ELR (cell line): Measurements from ENCODE around the gene PCDHA8.
"Not testable (repeated sequence)": the region's sequence is repeated elsewhere in the genome, so short reads cannot be mapped to it uniquely, and the experiment has no call there.

Source experiments
- DNase-seq: peaks from one replicate; pipeline ENCODE4 v3.0.0-alpha.2; 2015; ENCODE audit warnings: low read depth

PCDHA8 gene

DNA sequence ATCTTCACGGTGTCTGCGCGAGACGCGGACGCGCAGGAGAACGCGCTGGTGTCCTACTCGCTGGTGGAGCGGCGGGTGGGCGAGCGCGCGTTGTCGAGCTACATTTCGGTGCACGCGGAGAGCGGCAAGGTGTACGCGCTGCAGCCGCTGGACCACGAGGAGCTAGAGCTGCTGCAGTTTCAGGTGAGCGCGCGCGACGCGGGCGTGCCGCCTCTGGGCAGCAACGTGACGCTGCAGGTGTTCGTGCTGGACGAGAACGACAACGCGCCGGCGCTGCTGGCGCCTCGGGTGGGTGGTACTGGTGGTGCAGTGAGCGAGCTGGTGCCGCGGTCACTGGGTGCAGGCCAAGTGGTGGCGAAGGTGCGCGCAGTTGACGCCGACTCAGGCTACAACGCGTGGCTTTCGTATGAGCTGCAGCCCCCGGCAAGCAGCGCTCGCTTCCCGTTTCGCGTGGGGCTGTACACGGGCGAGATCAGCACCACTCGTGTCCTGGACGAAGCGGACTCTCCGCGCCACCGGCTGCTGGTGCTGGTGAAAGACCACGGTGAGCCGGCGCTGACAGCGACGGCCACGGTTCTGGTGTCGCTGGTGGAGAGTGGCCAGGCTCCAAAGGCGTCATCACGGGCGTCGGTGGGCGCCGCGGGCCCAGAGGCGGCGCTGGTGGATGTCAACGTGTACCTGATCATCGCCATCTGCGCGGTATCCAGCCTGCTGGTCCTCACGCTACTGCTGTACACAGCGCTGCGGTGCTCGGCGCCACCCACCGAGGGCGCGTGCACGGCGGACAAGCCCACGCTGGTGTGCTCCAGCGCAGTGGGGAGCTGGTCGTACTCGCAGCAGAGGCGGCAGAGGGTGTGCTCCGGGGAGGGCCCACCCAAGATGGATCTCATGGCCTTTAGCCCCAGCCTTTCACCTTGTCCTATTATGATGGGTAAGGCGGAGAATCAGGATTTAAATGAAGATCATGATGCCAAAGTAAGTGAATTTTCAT is 11.2 kb upstream of the PCDHA8 start:
- not testable (repeated sequence) for DNase-seq

DNA sequence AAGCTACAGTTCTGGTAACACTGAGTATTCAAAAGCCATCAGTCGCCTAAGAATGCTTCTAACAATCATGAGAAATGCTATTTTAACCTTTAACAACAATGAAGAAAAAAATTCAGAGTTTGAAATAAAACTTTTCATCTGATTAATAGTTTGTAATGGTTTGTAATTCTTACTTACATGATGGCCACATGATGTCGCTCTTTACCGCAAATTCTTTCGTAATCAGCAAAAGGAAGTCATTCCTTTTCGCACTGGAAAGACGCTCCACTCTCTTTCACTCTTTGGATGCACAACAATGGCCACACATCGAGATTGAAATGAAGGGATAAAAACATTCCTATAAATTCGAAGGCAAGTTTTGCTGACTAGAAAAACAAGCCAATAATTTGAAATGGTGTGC is 7.0 kb upstream of the PCDHA8 start, which contains the start of gene PCDHA7:
Gene PCDHA7 (plus strand): TSS at position 277 of the 400 bp plus-strand sequence. CDS start 115 bp downstream, at position 392.
- peak; percentile 16 for DNase-seq

DNA sequence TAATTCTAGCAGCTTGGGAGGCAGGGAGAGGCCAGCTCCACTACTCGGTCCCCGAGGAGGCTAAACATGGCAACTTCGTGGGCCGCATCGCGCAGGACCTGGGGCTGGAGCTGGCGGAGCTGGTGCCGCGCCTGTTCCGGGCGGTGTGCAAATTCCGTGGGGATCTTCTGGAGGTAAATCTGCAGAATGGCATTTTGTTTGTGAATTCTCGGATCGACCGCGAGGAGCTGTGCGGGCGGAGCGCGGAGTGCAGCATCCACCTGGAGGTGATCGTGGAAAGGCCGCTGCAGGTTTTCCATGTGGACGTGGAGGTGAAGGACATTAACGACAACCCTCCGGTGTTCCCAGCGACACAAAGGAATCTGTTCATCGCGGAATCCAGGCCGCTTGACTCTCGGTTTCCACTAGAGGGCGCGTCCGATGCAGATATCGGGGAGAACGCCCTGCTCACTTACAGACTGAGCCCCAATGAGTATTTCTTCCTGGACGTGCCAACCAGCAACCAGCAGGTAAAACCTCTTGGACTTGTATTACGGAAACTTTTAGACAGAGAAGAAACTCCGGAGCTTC is 6.5 kb upstream of the PCDHA8 start:
- DNase-seq = not testable (repeated sequence)

DNA sequence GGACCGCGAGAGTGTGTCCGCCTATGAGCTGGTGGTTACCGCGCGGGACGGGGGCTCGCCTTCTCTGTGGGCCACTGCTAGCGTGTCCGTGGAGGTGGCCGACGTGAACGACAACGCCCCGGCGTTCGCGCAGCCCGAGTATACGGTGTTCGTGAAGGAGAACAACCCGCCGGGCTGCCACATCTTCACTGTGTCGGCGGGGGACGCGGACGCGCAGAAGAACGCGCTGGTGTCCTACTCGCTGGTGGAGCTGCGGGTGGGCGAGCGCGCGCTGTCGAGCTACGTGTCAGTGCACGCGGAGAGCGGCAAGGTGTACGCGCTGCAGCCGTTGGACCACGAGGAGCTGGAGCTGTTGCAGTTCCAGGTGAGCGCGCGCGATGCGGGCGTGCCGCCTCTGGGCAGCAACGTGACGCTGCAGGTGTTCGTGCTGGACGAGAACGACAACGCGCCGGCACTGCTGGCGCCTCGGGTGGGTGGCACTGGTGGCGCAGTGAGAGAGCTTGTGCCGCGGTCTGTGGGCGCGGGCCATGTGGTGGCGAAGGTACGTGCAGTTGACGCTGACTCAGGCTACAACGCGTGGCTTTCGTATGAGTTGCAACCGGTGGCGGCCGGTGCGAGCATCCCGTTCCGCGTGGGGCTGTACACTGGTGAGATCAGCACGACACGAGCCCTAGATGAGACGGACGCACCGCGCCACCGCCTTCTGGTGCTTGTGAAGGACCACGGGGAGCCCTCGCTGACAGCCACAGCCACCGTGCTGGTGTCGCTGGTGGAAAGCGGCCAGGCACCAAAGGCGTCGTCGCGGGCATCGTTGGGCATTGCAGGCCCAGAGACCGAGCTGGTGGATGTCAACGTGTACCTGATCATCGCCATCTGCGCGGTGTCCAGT is 5.1 kb upstream of the PCDHA8 start:
- no peak for DNase-seq

DNA sequence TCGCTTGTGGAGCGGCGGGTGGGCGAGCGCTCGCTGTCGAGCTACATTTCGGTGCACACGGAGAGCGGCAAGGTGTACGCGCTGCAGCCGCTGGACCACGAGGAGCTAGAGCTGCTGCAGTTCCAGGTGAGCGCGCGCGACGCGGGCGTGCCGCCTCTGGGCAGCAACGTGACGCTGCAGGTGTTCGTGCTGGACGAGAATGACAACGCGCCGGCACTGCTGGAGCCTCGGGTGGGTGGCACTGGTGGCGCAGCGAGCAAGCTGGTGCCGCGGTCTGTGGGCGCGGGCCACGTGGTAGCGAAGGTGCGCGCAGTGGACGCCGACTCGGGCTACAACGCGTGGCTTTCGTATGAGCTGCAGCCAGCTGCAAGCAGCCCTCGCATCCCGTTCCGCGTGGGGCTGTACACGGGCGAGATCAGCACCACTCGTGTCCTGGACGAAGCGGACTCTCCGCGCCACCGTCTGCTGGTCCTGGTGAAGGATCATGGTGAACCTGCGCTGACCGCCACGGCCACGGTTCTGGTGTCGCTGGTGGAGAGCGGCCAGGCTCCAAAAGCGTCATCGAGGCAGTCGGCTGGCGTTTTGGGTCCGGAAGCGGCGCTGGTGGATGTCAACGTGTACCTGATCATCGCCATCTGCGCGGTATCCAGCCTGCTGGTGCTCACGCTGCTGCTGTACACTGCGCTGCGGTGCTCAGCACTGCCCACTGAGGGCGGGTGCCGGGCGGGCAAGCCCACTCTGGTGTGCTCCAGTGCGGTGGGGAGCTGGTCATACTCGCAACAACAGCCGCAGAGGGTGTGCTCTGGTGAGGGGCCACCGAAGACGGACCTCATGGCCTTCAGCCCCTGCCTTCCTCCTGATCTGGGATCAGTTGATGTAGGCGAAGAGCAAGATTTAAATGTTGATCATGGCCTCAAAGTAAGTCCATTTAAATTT is 2.1 kb downstream of the PCDHA8 start:
- no peak for DNase-seq

DNA sequence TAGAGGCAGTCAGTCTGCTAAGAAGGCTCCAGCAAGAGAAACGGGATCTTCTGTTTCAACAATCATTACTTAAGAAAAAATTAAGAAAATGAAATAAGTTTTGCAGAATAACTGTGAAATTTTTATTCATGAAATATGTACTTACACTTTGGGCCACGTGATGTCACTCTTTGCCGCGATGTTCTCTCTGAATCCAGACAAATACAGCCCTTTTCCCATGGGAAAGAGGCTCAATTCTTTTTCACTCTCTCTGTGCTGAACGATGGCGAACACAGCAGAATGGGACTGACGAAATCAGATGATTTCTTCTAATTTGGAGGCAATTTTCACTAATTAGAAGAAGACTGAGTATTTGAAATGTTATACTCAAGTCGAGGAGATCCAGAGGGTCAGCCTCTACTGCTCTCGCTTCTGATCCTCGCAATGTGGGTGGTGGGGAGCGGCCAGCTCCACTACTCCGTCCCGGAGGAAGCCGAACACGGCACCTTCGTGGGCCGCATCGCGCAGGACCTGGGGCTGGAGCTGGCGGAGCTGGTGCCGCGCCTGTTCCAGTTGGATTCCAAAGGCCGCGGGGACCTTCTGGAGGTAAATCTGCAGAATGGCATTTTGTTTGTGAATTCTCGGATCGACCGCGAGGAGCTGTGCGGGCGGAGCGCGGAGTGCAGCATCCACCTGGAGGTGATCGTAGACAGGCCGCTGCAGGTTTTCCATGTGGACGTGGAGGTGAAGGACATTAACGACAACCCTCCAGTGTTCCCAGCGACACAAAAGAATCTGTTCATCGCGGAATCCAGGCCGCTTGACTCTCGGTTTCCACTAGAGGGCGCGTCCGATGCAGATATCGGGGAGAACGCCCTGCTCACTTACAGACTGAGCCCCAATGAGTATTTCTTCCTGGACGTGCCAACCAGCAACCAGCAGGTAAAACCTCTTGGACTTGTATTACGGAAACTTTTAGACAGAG is 7.4 kb downstream of the PCDHA8 start, which contains the start of gene PCDHA9:
Gene PCDHA9 (plus strand): TSS at position 244 of the 964 bp plus-strand sequence. CDS start 114 bp downstream, at position 358.
- DNase-seq = not testable (repeated sequence)

DNA sequence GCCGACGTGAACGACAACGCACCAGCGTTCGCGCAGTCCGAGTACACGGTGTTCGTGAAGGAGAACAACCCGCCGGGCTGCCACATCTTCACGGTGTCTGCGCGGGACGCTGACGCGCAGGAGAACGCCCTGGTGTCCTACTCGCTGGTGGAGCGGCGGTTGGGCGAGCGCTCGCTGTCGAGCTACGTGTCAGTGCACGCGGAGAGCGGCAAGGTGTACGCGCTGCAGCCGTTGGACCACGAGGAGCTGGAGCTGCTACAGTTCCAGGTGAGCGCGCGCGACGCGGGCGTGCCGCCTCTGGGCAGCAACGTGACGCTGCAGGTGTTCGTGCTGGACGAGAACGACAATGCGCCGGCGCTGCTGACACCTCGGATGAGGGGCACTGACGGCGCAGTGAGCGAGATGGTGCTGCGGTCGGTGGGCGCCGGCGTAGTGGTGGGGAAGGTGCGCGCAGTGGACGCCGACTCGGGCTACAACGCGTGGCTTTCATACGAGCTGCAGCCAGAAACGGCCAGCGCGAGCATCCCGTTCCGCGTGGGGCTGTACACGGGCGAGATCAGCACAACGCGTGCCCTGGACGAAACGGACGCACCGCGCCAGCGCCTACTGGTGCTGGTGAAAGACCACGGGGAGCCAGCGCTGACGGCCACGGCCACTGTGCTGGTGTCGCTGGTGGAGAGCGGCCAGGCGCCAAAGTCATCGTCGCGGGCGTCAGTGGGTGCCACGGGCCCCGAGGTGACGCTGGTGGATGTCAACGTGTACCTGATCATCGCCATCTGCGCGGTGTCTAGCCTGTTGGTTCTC is 9.0 kb downstream of the PCDHA8 start:
- not testable (repeated sequence) for DNase-seq

DNA sequence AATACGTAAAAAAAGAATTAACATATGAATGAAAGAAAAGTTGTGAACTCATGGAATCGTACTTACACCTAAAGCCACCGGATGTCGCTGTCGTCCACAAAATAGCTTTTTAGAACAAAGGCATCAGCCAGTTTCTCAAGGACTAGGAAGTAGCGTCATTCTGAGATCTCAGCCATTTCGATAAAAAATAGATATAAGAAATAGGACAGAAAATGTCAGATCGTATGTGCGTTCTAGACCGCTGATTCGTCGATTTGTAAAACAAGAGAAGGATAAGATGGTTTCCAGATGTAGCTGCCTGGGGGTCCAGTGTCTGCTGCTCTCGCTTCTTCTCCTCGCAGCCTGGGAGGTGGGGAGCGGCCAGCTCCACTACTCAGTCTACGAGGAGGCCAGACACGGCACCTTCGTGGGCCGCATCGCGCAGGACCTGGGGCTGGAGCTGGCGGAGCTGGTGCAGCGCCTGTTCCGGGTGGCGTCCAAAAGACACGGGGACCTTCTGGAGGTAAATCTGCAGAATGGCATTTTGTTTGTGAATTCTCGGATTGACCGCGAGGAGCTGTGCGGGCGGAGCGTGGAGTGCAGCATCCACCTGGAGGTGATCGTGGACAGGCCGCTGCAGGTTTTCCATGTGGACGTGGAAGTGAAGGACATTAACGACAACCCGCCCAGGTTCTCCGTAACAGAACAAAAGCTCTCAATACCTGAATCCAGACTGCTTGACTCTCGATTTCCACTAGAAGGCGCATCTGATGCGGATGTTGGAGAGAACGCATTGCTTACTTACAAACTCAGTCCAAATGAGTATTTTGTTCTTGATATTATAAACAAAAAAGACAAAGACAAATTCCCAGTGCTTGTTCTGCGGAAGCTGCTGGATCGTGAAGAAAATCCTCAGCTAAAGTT is 15.0 kb downstream of the PCDHA8 start, which contains the start of gene PCDHA10:
Gene PCDHA10 (plus strand): TSS at position 126 of the 903 bp plus-strand sequence. CDS start 152 bp downstream, at position 278.
- no peak for DNase-seq

DNA sequence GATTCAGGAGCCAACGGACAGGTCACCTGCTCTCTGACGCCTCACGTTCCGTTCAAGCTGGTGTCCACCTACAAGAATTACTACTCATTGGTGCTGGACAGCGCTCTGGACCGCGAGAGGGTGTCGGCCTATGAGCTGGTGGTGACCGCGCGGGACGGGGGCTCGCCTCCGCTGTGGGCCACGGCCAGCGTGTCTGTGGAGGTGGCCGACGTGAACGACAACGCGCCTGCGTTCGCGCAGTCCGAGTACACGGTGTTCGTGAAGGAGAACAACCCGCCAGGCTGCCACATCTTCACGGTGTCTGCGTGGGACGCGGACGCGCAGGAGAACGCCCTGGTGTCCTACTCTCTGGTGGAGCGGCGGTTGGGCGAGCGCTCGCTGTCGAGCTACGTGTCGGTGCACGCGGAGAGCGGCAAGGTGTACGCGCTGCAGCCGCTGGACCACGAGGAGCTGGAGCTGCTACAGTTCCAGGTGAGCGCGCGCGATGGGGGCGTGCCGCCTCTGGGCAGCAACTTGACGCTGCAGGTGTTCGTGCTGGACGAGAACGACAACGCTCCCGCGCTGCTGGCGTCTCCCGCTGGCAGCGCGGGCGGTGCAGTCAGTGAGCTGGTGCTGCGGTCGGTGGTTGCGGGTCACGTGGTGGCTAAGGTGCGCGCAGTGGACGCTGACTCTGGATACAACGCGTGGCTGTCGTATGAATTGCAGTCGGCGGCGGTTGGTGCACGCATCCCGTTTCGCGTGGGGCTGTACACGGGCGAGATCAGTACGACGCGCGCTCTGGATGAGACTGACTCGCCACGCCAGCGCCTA is 16.4 kb downstream of the PCDHA8 start:
- no peak for DNase-seq

DNA sequence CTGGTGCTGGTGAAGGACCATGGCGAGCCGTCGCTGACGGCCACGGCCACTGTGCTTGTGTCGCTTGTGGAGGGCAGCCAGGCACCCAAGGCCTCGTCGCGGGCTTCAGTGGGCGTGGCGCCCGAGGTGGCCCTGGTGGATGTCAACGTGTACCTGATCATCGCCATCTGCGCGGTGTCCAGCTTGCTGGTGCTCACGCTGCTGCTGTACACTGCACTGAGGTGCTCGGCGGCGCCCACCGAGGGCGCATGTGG is 16.9 kb downstream of the PCDHA8 start:
- DNase-seq = no peak

DNA sequence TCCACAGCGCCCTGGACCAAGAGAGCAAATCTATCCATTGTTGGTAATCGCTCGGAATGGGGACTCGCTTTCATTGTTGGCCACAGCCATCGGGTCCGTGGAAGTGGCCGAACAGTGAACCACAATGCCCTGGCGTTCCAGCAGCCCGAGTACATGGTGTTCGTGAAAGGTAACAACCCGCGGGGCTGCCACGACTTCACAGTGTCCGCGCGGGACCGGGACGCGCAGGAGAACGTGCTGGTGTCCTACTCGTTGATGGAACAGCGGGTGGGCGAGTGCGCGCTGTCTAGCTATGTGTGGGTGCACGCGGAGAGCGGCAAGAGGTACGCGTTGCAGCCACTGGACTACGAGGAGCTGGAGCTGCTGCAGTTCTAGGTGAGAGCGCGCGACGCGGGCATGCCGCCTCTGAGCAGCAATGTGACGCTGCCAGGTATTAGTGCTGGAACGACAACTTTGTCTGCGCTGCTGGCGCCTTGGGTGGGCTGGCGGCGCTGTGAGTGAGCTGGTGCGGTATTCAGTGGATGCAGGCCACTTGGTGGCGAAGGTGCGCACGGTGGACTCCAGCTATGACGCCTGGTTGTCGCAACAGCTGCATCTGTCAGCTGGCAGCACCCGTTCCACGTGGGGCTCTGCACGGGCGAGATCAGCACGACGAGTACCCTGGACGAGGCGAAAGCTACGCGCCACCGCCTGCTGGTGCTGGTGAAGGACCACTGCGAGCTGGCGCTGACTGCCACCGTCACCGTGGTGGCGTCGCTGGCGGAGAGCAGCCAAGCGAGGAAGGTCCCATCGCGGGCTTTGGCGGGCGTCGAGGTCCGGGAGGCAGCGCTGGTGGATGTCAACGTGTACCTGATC is 21.7 kb downstream of the PCDHA8 start:
- no peak for DNase-seq

DNA sequence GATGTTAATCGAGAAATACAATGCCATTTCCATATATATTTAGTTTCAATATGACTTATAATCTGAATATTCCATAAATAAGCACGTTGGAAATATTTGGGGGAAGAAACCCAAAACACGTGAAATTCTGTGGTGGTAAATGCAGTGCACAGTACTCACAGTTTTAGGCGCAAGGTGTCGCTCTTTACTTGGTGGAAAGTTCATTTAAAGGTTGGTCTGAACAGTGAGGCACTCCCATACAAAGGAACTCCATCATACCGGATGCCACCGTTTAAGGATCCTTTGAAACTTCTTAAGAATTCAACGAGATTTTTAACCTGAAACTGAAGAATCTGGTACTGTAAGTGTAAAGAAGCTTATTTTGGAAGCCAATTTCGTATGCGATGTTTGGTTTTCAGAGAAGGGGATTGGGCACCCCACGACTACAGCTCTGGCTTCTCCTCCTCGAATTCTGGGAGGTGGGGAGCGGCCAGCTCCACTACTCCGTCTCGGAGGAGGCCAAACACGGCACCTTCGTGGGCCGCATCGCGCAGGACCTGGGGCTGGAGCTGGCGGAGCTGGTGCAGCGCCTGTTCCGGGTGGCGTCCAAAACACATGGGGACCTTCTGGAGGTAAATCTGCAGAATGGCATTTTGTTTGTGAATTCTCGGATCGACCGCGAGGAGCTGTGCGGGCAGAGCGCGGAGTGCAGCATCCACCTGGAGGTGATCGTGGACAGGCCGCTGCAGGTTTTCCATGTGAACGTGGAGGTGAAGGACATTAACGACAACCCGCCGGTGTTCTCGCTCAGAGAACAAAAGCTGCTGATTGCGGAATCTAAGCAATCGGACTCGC is 28.0 kb downstream of the PCDHA8 start, which contains the start of gene PCDHA11:
Gene PCDHA11 (plus strand): TSS at position 237 of the 834 bp plus-strand sequence. CDS start 147 bp downstream, at position 384.
- DNase-seq = peak; percentile 14

DNA sequence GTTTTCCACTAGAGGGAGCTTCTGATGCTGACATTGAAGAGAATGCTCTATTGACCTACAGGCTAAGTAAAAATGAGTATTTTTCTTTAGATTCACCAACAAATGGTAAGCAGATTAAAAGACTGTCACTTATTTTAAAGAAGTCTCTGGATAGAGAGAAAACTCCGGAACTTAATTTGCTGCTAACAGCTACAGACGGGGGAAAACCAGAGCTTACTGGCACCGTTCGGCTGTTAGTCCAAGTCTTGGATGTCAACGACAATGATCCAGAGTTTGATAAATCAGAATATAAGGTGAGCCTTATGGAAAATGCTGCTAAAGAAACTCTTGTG is 28.5 kb downstream of the PCDHA8 start:
- no peak for DNase-seq

DNA sequence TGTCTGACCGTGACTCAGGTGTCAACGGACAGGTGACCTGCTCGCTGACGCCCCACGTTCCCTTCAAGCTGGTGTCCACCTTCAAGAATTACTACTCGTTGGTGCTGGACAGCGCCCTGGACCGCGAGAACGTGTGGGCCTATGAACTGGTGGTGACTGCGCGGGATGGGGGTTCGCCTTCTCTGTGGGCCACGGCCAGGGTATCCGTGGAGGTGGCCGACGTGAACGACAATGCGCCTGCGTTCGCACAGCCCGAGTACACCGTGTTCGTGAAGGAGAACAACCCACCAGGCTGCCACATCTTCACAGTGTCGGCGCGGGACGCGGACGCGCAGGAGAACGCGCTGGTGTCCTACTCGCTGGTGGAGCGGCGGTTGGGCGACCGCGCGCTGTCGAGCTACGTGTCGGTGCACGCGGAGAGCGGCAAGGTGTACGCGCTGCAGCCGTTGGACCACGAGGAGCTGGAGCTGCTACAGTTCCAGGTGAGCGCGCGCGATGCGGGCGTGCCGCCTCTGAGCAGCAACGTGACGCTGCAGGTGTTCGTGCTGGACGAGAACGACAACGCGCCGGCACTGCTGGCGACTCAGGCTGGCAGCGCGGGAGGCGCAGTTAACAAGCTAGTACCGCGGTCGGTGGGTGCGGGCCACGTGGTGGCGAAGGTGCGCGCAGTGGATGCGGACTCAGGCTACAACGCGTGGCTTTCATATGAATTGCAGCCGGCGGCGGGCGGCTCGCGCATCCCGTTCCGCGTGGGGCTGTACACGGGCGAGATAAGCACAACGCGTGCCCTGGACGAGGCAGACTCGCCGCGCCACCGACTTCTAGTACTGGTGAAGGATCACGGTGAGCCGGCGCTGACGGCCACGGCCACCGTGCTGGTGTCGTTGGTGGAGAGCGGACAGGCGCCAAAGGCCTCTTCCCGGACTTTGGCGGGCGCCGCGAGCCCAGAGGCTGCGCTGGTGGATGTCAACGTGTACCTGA is 29.5 kb downstream of the PCDHA8 start:
- no peak for DNase-seq
